ENCODE results near the gene NHERF1.

The NHERF1 gene

DNA sequence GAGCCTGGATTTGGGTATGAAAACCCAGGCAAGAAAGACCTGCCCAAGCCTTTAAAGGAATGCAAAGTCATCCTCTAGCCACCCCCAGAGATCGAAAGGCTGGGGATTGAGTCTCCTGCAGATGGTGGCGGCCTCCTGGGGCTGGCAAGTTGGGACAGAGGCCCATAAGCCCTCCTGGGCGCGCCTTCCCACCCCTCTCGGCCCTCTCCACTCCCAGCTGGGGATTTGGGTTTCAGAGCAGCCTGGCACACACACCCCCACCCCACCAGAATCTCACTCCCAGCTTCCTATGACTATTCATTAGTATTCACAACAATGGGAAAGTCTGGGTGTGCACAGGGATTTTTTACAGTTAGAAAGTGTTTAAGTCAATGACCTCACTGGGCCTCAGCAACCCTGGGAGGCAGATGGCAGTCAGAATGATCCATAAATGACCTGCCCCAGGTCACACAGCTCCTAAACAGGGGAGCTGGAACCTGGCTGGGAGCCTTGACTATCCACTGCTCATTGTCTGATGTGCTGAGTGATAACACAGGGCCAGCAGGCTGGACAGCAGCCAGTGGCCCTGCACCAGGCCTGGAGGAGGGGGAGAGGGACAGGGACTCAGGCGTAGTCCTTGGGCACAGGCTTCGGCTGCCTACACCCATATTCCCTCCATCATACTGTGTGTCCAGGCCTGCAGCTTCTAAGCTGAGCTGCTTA, 12.1 kb downstream of the NHERF1 start:
- TF ChIP-seq GATA3 (IDR thresholded peaks at IDR 0.05; ENCODE audit: low read depth, low read length) (no peak; the same call in 1 of the 2 replicates), GATA2 (IDR thresholded peaks at IDR 0.05; ENCODE audit: low read depth, low read length) (peak; percentile 100)

DNA sequence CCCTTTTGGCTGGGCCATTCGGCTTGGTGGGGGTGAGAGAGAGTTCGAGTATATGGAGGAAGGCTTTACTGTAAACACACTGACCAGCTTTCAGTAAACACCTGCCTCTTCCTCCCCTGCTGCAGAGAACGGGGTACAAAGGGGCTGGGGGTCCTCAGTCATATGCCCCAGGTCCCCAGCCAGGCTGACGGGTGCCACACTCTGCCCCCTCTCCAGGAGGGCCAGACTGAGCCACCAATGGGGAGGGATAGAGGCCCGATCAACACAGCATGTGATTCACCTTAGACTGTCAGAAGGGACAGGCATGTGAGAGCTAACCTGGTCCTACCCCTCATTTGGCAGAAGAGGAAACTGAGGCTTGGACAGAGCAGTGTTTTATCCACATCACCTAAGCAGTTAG, 13.0 kb downstream of the NHERF1 start:
- TF ChIP-seq GATA3 (IDR thresholded peaks at IDR 0.05; ENCODE audit: low read depth, low read length) (no peak), GATA2 (IDR thresholded peaks at IDR 0.05; ENCODE audit: low read depth, low read length) (no peak)

GRCh38 chr17:74761931-74762330, 13.5 kb downstream of the NHERF1 start:
- TF ChIP-seq GATA3 (IDR thresholded peaks at IDR 0.05; ENCODE audit: low read depth, low read length) (no peak), GATA2 (IDR thresholded peaks at IDR 0.05; ENCODE audit: low read depth, low read length) (no peak)

DNA sequence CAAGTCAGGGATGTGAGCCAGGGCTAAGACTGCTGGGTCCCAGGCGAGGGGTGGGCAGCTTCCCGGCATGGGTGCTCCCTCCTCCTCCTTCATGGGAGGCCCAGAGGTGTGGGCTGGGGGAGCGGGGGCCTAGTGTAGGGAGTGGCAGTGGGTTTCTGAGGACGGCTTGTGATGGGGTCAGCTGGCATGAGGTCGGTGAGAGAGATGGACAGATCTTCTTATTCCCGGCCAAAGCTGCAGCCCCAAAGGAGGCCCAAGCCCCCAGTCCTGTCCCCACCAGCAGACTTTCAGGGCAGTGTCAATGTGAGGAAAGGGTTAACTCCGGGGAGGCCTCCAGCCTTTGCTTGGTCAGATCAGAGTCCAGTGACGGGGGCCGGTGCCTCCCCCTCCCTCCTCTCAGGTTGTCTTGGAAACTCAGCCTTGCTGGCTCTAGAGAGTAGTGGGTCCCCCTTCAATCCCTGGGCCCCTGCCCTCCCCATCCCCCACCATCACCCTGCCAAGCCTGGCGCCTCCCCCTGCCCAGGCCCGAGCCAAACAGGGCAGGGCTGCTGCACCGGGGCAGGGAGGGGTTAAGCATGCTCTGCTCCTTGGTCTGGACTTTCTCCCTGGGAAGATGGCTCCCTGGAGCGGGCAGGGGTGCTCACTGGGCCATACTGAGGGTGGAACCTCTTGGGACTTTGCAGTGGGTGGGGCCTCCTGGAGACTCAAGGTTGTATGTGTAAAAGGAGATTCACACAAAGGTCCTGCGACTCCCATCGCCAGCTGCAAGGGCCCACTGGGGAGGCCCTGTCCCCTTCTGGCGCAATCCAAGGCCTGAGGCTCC, 15.3 kb downstream of the NHERF1 start:
- TF ChIP-seq GATA3 (IDR thresholded peaks at IDR 0.05; ENCODE audit: low read depth, low read length) (no peak), GATA2 (IDR thresholded peaks at IDR 0.05; ENCODE audit: low read depth, low read length) (no peak)

GRCh38 chr17:74764751-74765286, 16.4 kb downstream of the NHERF1 start:
- TF ChIP-seq GATA3 (IDR thresholded peaks at IDR 0.05; ENCODE audit: low read depth, low read length), result no peak
- TF ChIP-seq GATA2 (IDR thresholded peaks at IDR 0.05; ENCODE audit: low read depth, low read length), result no peak

DNA sequence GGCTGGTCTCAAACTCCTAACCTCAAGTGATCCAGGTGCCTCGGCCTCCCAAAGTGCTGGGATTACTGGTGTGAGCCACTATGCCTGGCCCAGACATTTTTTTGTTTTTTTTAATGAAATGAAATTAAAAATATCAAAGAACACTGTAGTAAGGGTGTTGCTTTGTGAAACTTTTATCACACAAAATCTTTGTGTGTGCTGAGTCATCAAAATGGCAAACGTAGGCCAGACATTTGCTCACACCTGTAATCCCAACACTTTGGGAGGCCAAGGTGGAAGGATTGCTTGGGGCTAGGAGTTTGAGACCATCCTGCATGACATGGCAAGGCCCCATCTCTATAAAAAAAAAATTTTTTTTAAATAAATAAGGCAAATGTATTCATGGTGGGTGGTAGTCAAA, 18.0 kb downstream of the NHERF1 start:
- no peak for TF ChIP-seq GATA2 (IDR thresholded peaks at IDR 0.05; ENCODE audit: low read depth, low read length)
- no peak for TF ChIP-seq GATA3 (IDR thresholded peaks at IDR 0.05; ENCODE audit: low read depth, low read length)

- TF ChIP-seq GATA3 (IDR thresholded peaks at IDR 0.05; ENCODE audit: low read depth, low read length) (no peak), GATA2 (IDR thresholded peaks at IDR 0.05; ENCODE audit: low read depth, low read length) (no peak)
Measured at GRCh38 chr17:74767111-74767516, 18.7 kb downstream of the NHERF1 start.

DNA sequence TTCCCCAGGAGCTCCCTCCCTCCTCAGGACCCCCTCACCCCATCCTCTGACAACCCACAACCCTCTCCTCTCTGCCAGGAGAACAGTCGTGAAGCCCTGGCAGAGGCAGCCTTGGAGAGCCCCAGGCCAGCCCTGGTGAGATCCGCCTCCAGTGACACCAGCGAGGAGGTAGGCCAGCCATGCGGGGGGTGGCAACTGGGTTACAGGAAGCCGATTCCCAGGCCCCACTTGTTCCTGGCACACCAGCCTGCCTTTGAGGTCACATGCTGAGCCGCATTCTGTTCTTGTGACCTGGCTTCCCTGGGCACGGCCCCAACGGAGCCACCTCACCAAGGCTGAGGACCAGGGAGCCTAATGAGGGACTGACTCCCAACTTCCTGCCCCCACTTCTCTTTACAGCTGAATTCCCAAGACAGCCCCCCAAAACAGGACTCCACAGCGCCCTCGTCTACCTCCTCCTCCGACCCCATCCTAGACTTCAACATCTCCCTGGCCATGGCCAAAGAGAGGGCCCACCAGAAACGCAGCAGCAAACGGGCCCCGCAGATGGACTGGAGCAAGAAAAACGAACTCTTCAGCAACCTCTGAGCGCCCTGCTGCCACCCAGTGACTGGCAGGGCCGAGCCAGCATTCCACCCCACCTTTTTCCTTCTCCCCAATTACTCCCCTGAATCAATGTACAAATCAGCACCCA, 19.8 kb downstream of the NHERF1 start:
- TF ChIP-seq GATA2 (IDR thresholded peaks at IDR 0.05; ENCODE audit: low read depth, low read length) (no peak), GATA3 (IDR thresholded peaks at IDR 0.05; ENCODE audit: low read depth, low read length) (no peak)

DNA sequence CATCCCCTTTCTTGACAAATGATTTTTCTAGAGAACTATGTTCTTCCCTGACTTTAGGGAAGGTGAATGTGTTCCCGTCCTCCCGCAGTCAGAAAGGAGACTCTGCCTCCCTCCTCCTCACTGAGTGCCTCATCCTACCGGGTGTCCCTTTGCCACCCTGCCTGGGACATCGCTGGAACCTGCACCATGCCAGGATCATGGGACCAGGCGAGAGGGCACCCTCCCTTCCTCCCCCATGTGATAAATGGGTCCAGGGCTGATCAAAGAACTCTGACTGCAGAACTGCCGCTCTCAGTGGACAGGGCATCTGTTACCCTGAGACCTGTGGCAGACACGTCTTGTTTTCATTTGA, 20.3 kb downstream of the NHERF1 start:
- TF ChIP-seq GATA3 (IDR thresholded peaks at IDR 0.05; ENCODE audit: low read depth, low read length), result no peak
- no peak for TF ChIP-seq GATA2 (IDR thresholded peaks at IDR 0.05; ENCODE audit: low read depth, low read length)

DNA sequence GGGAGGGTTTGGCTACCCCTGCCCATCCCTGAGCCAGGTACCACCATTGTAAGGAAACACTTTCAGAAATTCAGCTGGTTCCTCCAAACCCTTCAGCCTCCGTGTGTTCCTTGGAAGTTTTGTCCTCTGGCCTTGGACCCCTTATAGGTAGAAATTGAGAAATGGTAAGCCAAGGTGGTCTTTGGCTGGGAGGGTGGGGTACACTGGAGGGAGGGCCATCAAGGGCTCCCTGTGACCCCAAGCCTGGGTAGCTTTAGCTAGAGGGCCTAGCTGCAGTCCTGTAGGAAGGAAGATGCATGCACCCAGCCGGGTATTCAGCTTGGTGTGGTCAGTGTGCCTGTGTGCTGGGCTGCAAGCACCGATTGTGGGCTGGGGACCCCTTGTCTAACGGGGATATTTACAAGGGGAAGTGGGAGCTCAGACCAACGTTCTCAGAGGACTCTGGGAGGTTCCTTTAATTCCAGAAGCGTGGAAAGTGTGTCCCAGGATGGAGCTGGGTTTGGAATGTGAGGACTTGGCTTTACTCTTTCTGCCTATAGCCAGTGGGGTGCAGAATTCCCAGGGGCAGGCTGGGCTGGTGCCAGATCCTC, 20.9 kb downstream of the NHERF1 start:
- TF ChIP-seq GATA2 (IDR thresholded peaks at IDR 0.05; ENCODE audit: low read depth, low read length) (no peak), GATA3 (IDR thresholded peaks at IDR 0.05; ENCODE audit: low read depth, low read length) (no peak)

DNA sequence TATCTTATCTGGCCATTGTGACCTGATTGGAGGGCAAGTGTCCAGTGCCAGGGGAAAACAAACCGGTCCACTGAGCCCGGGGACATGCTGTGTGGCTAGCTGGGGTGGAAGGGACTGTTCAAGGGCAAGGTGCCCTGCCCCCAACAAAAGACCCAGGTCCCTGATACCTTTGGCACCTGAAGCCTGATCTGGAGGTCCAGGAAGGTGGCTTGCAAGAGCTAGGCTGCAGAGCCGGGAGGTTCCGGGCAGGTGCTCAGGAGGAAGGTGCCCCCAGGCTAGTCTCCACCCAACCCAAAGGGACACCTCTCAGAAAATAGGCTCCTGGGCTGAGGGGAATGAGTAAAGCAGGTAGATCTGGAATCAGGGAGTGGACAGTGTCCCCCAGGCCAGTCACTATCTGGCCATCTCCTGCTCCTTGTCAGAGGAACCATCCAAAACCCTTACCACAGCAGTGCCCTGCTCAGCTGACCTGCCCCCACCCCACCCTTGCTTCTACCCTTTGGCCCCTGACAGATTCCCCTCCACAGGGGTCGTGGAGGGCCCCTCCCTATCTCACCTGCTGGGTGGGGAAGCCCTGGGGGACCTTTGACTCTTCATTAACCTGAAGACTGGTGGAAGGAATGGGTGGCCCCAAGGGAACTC, 21.5 kb downstream of the NHERF1 start:
- TF ChIP-seq GATA2 (IDR thresholded peaks at IDR 0.05; ENCODE audit: low read depth, low read length) (no peak), GATA3 (IDR thresholded peaks at IDR 0.05; ENCODE audit: low read depth, low read length) (no peak)

DNA sequence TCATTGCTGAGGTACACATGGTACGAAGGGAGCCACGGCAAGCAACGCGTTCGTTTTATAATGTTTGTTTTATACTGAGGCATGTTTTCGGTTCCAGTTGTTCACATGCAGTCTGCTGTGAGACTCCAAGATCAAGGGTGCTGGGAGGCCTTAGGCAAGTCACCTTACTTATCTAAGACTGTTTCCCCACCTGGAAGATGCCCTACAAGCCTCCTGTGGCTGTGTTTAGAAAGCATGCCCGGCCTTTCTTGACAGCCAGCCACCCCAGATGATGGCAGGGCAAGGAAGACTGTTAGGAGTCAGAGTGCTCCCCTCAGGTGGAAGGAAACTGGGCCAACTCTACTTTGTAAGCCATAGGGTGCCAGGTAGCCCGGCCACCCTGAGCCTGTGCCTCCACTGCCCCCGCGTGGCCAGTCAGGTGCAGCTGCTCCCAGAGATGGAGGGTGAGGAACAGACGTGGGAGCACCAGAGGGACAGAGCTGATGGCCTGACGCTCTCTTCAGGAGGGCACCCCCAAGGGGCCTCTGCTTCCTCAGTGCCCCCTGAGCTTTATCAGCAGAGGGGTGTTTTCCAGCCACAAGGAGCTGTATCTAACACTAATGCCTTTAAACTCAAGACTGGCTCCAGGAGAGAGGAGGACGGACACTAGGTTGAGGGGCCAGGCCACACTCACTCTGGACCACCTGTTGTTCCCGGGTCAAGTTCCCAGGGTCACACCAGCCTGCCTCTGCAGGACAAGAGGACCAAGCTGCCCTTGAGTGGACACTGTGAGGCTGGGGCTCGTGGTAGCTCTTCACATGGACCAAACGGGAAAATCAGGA, 22.3 kb downstream of the NHERF1 start:
- TF ChIP-seq GATA3 (IDR thresholded peaks at IDR 0.05; ENCODE audit: low read depth, low read length) (no peak), GATA2 (IDR thresholded peaks at IDR 0.05; ENCODE audit: low read depth, low read length) (no peak)

All from SH-SY5Y (cell line).